ENCODE measurements around the gene CBFA2T2.

CBFA2T2 gene

GRCh38 chr20:33653900-33654596, 164.2 kb downstream of the CBFA2T2 start:
- no peak for ATAC-seq (ENCODE audit: insufficient read depth, low read depth)
- H3K27me3 ChIP-seq (ENCODE audit: insufficient read depth, low read length, poor library complexity): no peaks in the 10 kb centered on the region

GRCh38 chr20:33654680-33655161, 164.8 kb downstream of the CBFA2T2 start:
- no peak overlapping the region for H3K27ac ChIP-seq (ENCODE audit: low read length)
- DNase-seq: no peak
- no peaks in the 10 kb centered on the region for H3K79me2 ChIP-seq (ENCODE audit: insufficient read depth, low read length)
- no peaks in the 10 kb centered on the region for H3K4me1 ChIP-seq (ENCODE audit: insufficient read depth, low read length)
- no peak overlapping the region for H3K9ac ChIP-seq (ENCODE audit: low read depth, low read length)
- no peaks in the 10 kb centered on the region for H3K27me3 ChIP-seq (ENCODE audit: insufficient read depth, low read length, poor library complexity)
- TF ChIP-seq EZH2 (IDR thresholded peaks at IDR 0.05; ENCODE audit: borderline replicate concordance, low read depth, low read length, severe bottlenecking): no peak
- TF ChIP-seq CTCF (IDR thresholded peaks at IDR 0.05; ENCODE audit: borderline replicate concordance, extremely low read depth, low read length, poor library complexity, severe bottlenecking): no peak
- H4K20me1 ChIP-seq (ENCODE audit: insufficient read depth, low read length): peaks cover 4% of the 10 kb centered on the region; the same call in 1 of the 2 replicates
- no peak for ATAC-seq (ENCODE audit: insufficient read depth, low read depth)
- no peak overlapping the region for H3K4me2 ChIP-seq (ENCODE audit: insufficient read depth, low read length)
- no peak overlapping the region for H2AFZ ChIP-seq (ENCODE audit: low read depth, low read length)
- no peaks in the 10 kb centered on the region for H3K9me3 ChIP-seq (ENCODE audit: insufficient read depth, low read length, severe bottlenecking)
- H3K36me3 ChIP-seq (ENCODE audit: insufficient read depth, low read length): peaks cover 3% of the 10 kb centered on the region; the same call in 1 of the 2 replicates
- H3K4me3 ChIP-seq (ENCODE audit: low read depth in 1 of 2, low read length in 2 of 2): no peak overlapping the region

More at GRCh38 chr20:33653900-33654596, 164.2 kb downstream of the CBFA2T2 start:
- Histone ChIP-seq H3K9me3 (ENCODE audit: insufficient read depth, low read length, severe bottlenecking) (no peaks in the 10 kb centered on the region), H4K20me1 (ENCODE audit: insufficient read depth, low read length) (peaks cover 4% of the 10 kb centered on the region; the same call in 1 of the 2 replicates), H3K4me1 (ENCODE audit: insufficient read depth, low read length) (no peaks in the 10 kb centered on the region), H3K27ac (ENCODE audit: low read length) (no peak overlapping the region), H2AFZ (ENCODE audit: low read depth, low read length) (no peak overlapping the region), H3K4me3 (ENCODE audit: low read depth in 1 of 2, low read length in 2 of 2) (no peak overlapping the region), H3K9ac (ENCODE audit: low read depth, low read length) (no peak overlapping the region), H3K4me2 (ENCODE audit: insufficient read depth, low read length) (no peak overlapping the region), H3K79me2 (ENCODE audit: insufficient read depth, low read length) (no peaks in the 10 kb centered on the region), H3K36me3 (ENCODE audit: insufficient read depth, low read length) (peaks cover 3% of the 10 kb centered on the region; the same call in 1 of the 2 replicates)
- no peak for TF ChIP-seq CTCF (IDR thresholded peaks at IDR 0.05; ENCODE audit: borderline replicate concordance, extremely low read depth, low read length, poor library complexity, severe bottlenecking)
- TF ChIP-seq EZH2 (IDR thresholded peaks at IDR 0.05; ENCODE audit: borderline replicate concordance, low read depth, low read length, severe bottlenecking): no peak
- DNase-seq: no peak

- Histone ChIP-seq H3K27me3 (ENCODE audit: insufficient read depth, low read length, poor library complexity) (no peaks in the 10 kb centered on the region), H3K27ac (ENCODE audit: low read length) (no peak overlapping the region), H4K20me1 (ENCODE audit: insufficient read depth, low read length) (no peaks in the 10 kb centered on the region), H3K4me3 (ENCODE audit: low read depth in 1 of 2, low read length in 2 of 2) (no peak overlapping the region), H3K4me1 (ENCODE audit: insufficient read depth, low read length) (no peaks in the 10 kb centered on the region), H3K4me2 (ENCODE audit: insufficient read depth, low read length) (no peak overlapping the region), H3K9me3 (ENCODE audit: insufficient read depth, low read length, severe bottlenecking) (no peaks in the 10 kb centered on the region), H3K79me2 (ENCODE audit: insufficient read depth, low read length) (no peaks in the 10 kb centered on the region), H3K9ac (ENCODE audit: low read depth, low read length) (no peak overlapping the region), H3K36me3 (ENCODE audit: insufficient read depth, low read length) (peaks cover 3% of the 10 kb centered on the region; the same call in 1 of the 2 replicates), H2AFZ (ENCODE audit: low read depth, low read length) (no peak overlapping the region)
- TF ChIP-seq CTCF (IDR thresholded peaks at IDR 0.05; ENCODE audit: borderline replicate concordance, extremely low read depth, low read length, poor library complexity, severe bottlenecking): no peak
- no peak for TF ChIP-seq EZH2 (IDR thresholded peaks at IDR 0.05; ENCODE audit: borderline replicate concordance, low read depth, low read length, severe bottlenecking)
- DNase-seq (no peak), ATAC-seq (ENCODE audit: insufficient read depth, low read depth) (no peak)
Observed at GRCh38 chr20:33655164-33655563, 165.3 kb downstream of the CBFA2T2 start.

Data from DND-41 (cell line).